Neural cell (in vitro differentiated cells): ENCODE results near the gene HOMER2. TPM values are rescaled to one million over a fixed set of nuclear protein-coding genes. Genes with fewer than 3 reads are reported as not detected.

ENCODE experiments used
- H2AFZ ChIP-seq: fragments of 200-600, 300-800 bp; sonication (generic), shearing (Covaris generic); 2 replicates; pipeline ENCODE4 v1.6.0; 2014; ENCODE audit warnings: low read depth, mild to moderate bottlenecking, antibody characterized with exemption, low read length, moderate library complexity
- H3F3A ChIP-seq: fragments of 200-600 bp; shearing (Covaris generic); 2 replicates; pipeline ENCODE4 v1.6.1; 2016; ENCODE audit warnings: mild to moderate bottlenecking, moderate library complexity, mixed read lengths, antibody characterized with exemption, low read length; ENCODE audit not compliant: insufficient read depth, poor library complexity, severe bottlenecking
- H3K27ac ChIP-seq: fragments of 200-600, 300-800 bp; sonication (generic), shearing (Covaris generic); 2 replicates; pipeline ENCODE4 v1.5.1; 2014; ENCODE audit warnings: mild to moderate bottlenecking, low read length, moderate library complexity
- H3K27me3 ChIP-seq: fragments of 300-800, 200-600 bp; sonication (generic), shearing (Covaris generic); 2 replicates; pipeline ENCODE4 v1.6.0; 2014; ENCODE audit warnings: mild to moderate bottlenecking, low read depth, low read length, moderate library complexity; ENCODE audit not compliant: insufficient read depth
- H3K36me3 ChIP-seq: fragments of 300-800, 200-600 bp; sonication (generic), shearing (Covaris generic); 2 replicates; pipeline ENCODE4 v1.5.1; 2014; ENCODE audit warnings: mild to moderate bottlenecking, antibody characterized with exemption, low read length, moderate library complexity; ENCODE audit not compliant: insufficient read depth
- H3K4me2 ChIP-seq: fragments of 300-800, 200-600 bp; sonication (generic), shearing (Covaris generic); 2 replicates; pipeline ENCODE4 v1.6.0; 2014; ENCODE audit warnings: mild to moderate bottlenecking, low read length
- H3K4me3 ChIP-seq: fragments of 300-800, 200-600 bp; sonication (generic), shearing (Covaris generic); 2 replicates; pipeline ENCODE4 v1.5.1; 2014; ENCODE audit warnings: mild to moderate bottlenecking, low read length, moderate library complexity
- H3K79me2 ChIP-seq: fragments of 200-600 bp; shearing (Covaris generic); replicated peaks from 2 replicates; pipeline ENCODE4 v1.6.0; 2014; ENCODE audit warnings: mild to moderate bottlenecking, low read length, moderate library complexity; ENCODE audit not compliant: insufficient read depth
- H3K9ac ChIP-seq: fragments of 300-800, 200-600 bp; sonication (generic), shearing (Covaris generic); 2 replicates; pipeline ENCODE4 v1.6.1; 2016; ENCODE audit warnings: mild to moderate bottlenecking, low read length, mixed read lengths
- H3K9me2 ChIP-seq: fragments of 200-600 bp; shearing (Covaris generic); 2 replicates; pipeline ENCODE4 v1.6.1; 2016; ENCODE audit warnings: mild to moderate bottlenecking, low read length, mixed read lengths; ENCODE audit not compliant: insufficient read depth
- H3K9me3 ChIP-seq: fragments of 200-600, 300-800 bp; sonication (generic), shearing (Covaris generic); 2 replicates; pipeline ENCODE4 v1.6.1; 2016; ENCODE audit warnings: mild to moderate bottlenecking, mixed run types, low read length, moderate library complexity, mixed read lengths
- H4K20me1 ChIP-seq: fragments of 200-600 bp; shearing (Covaris generic); 2 replicates; pipeline ENCODE4 v1.6.1; 2016; ENCODE audit warnings: mild to moderate bottlenecking, mixed run types; ENCODE audit not compliant: insufficient read depth
- EP300 ChIP-seq: fragments of 450-650 bp; conservative IDR thresholded peaks from 2 replicates; pipeline ENCODE4 v1.6.1; 2014; ENCODE audit warnings: antibody characterized with exemption, mild to moderate bottlenecking, moderate library complexity; ENCODE audit not compliant: poor library complexity, severe bottlenecking
- EZH2 ChIP-seq: fragments of 200-600, 300-800 bp; shearing (Covaris generic), sonication (generic); IDR thresholded peaks from 2 replicates; pipeline ENCODE4 v1.6.1; 2014; ENCODE audit warnings: antibody characterized with exemption, low read length, borderline replicate concordance, mild to moderate bottlenecking; ENCODE audit not compliant: insufficient read depth, poor library complexity, severe bottlenecking
- MXI1 ChIP-seq: fragments of 450-650 bp; conservative IDR thresholded peaks from 2 replicates; pipeline ENCODE4 v1.6.1; 2014; ENCODE audit warnings: antibody characterized with exemption, mild to moderate bottlenecking; ENCODE audit not compliant: poor library complexity, severe bottlenecking
- POLR2AphosphoS5 ChIP-seq: IDR thresholded peaks from 2 replicates; pipeline ENCODE4 v1.6.1; 2012
- RAD21 ChIP-seq: fragments of 450-650 bp; conservative IDR thresholded peaks from 2 replicates; pipeline ENCODE4 v1.6.1; 2014; ENCODE audit warnings: antibody characterized with exemption, mild to moderate bottlenecking, moderate library complexity
- SMC3 ChIP-seq: fragments of 450-650 bp; conservative IDR thresholded peaks from 2 replicates; pipeline ENCODE4 v1.6.1; 2014; ENCODE audit warnings: antibody characterized with exemption, mild to moderate bottlenecking, moderate library complexity; ENCODE audit not compliant: poor library complexity
- TAF1 ChIP-seq: IDR thresholded peaks from 2 replicates; pipeline ENCODE4 v1.6.1; 2012; ENCODE audit warnings: low read depth
- polyA plus RNA-seq: library from polyadenylated mRNA; depleted of rRNA; stranded (reverse); fragments of >200 nt; gene quantifications from 2 replicates; pipeline ENCODE4 v1.2.3, GENCODE V29; 2014
- TF ChIP-seq, protein P1 (sequence below): fragments of 450-650 bp; IDR thresholded peaks from 2 replicates; pipeline ENCODE4 v1.5.1; 2014; ENCODE audit warnings: antibody characterized with exemption, mild to moderate bottlenecking, moderate library complexity; ENCODE audit not compliant: poor library complexity, severe bottlenecking
- TF ChIP-seq, protein P2 (sequence below): IDR thresholded peaks from 2 replicates; pipeline ENCODE4 v1.6.1; 2012; ENCODE audit warnings: borderline replicate concordance

HOMER2 gene
- polyA plus RNA-seq, 1 donor from 2014 or later, result 21.7 TPM

GRCh38 chr15:82843566-82843965, 109.0 kb downstream of the HOMER2 start:
- no peaks in the 10 kb centered on the region for H3K9me2 ChIP-seq
- no peaks in the 10 kb centered on the region for H4K20me1 ChIP-seq
- H3K9ac ChIP-seq, result no peak overlapping the region
- H3K27ac ChIP-seq, result no peak overlapping the region
- H2AFZ ChIP-seq, result no peak overlapping the region
- no peaks in the 10 kb centered on the region for H3K9me3 ChIP-seq
- no peaks in the 10 kb centered on the region for H3K36me3 ChIP-seq
- no peak for TF ChIP-seq POLR2AphosphoS5
- no peak for TF ChIP-seq RAD21
- no peak overlapping the region for H3K4me3 ChIP-seq
- no peaks in the 10 kb centered on the region for H3F3A ChIP-seq
- H3K79me2 ChIP-seq, result no peaks in the 10 kb centered on the region
- no peak overlapping the region for H3K4me2 ChIP-seq
- H3K27me3 ChIP-seq, result no peaks in the 10 kb centered on the region

GRCh38 chr15:82840166-82840565, 112.4 kb downstream of the HOMER2 start:
- H3K9me2 ChIP-seq, result no peaks in the 10 kb centered on the region
- H3K27ac ChIP-seq, result no peak overlapping the region
- no peak overlapping the region for H2AFZ ChIP-seq
- no peak overlapping the region for H3K4me3 ChIP-seq
- peaks cover 6% of the 10 kb centered on the region for H3K36me3 ChIP-seq
- H4K20me1 ChIP-seq, result no peaks in the 10 kb centered on the region
- H3K9me3 ChIP-seq, result no peaks in the 10 kb centered on the region
- no peaks in the 10 kb centered on the region for H3F3A ChIP-seq
- TF ChIP-seq SMC3, result no peak
- no peak for TF ChIP-seq EZH2
- no peak for TF ChIP-seq MXI1
- TF ChIP-seq, protein P1, sequence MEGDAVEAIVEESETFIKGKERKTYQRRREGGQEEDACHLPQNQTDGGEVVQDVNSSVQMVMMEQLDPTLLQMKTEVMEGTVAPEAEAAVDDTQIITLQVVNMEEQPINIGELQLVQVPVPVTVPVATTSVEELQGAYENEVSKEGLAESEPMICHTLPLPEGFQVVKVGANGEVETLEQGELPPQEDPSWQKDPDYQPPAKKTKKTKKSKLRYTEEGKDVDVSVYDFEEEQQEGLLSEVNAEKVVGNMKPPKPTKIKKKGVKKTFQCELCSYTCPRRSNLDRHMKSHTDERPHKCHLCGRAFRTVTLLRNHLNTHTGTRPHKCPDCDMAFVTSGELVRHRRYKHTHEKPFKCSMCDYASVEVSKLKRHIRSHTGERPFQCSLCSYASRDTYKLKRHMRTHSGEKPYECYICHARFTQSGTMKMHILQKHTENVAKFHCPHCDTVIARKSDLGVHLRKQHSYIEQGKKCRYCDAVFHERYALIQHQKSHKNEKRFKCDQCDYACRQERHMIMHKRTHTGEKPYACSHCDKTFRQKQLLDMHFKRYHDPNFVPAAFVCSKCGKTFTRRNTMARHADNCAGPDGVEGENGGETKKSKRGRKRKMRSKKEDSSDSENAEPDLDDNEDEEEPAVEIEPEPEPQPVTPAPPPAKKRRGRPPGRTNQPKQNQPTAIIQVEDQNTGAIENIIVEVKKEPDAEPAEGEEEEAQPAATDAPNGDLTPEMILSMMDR, result no peak
- no peak overlapping the region for H3K4me2 ChIP-seq
- H3K9ac ChIP-seq, result no peak overlapping the region
- H3K27me3 ChIP-seq, result no peaks in the 10 kb centered on the region
- no peaks in the 10 kb centered on the region for H3K79me2 ChIP-seq

DNA sequence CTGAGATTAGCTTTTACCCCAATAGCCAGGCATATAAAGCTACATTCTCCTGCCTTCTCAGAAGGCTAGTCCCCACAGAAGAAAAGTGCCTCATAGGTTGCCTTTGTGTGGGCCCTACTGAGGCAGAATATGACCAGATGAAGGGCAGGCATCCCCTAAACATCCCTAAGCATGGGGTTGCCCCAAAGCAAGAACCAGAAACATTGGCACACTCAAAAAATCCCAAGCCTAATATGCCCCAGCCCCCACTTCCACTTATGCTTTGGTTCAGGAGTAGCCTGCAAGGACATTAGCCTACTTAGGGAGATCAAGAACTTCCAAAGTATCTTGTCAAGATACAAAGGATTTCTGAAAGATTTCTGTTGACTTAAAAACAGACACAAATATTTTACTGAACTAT, 113.4 kb downstream of the HOMER2 start:
- Histone ChIP-seq H3F3A (no peaks in the 10 kb centered on the region), H3K27ac (no peak overlapping the region), H3K9ac (no peak overlapping the region), H3K9me2 (no peaks in the 10 kb centered on the region), H4K20me1 (no peaks in the 10 kb centered on the region), H3K79me2 (no peaks in the 10 kb centered on the region), H3K27me3 (no peaks in the 10 kb centered on the region), H3K9me3 (no peaks in the 10 kb centered on the region), H3K4me3 (no peak overlapping the region), H3K4me2 (no peak overlapping the region), H3K36me3 (peaks cover 6% of the 10 kb centered on the region), H2AFZ (no peak overlapping the region)
- TF ChIP-seq EP300, result no peak
- TF ChIP-seq, protein P2, sequence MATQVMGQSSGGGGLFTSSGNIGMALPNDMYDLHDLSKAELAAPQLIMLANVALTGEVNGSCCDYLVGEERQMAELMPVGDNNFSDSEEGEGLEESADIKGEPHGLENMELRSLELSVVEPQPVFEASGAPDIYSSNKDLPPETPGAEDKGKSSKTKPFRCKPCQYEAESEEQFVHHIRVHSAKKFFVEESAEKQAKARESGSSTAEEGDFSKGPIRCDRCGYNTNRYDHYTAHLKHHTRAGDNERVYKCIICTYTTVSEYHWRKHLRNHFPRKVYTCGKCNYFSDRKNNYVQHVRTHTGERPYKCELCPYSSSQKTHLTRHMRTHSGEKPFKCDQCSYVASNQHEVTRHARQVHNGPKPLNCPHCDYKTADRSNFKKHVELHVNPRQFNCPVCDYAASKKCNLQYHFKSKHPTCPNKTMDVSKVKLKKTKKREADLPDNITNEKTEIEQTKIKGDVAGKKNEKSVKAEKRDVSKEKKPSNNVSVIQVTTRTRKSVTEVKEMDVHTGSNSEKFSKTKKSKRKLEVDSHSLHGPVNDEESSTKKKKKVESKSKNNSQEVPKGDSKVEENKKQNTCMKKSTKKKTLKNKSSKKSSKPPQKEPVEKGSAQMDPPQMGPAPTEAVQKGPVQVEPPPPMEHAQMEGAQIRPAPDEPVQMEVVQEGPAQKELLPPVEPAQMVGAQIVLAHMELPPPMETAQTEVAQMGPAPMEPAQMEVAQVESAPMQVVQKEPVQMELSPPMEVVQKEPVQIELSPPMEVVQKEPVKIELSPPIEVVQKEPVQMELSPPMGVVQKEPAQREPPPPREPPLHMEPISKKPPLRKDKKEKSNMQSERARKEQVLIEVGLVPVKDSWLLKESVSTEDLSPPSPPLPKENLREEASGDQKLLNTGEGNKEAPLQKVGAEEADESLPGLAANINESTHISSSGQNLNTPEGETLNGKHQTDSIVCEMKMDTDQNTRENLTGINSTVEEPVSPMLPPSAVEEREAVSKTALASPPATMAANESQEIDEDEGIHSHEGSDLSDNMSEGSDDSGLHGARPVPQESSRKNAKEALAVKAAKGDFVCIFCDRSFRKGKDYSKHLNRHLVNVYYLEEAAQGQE, result no peak
- no peak for TF ChIP-seq RAD21
- TF ChIP-seq MXI1, result no peak
- no peak for TF ChIP-seq SMC3
- no peak for TF ChIP-seq TAF1
- no peak for TF ChIP-seq EZH2
- TF ChIP-seq POLR2AphosphoS5, result no peak
- TF ChIP-seq, protein P1, result no peak
